Thyroid gland (tissue), 4 donors: ENCODE results near the gene CDH4.

Source experiments
- POLR2A ChIP-seq, 2 donors: fragments of 450-650 bp; IDR thresholded peaks; one replicate each; pipeline ENCODE4 v1.6.1; 2017; ENCODE audit warnings: antibody characterized with exemption in 2 of 2, mild to moderate bottlenecking in 2 of 2, moderate library complexity in 1 of 2
- TF ChIP-seq, protein P1 (sequence below), 6 experiments: fragments of 200-600 bp in 3 of 6; fragments of 450-650 bp in 3 of 6; sonication (generic) in 3 of 6; IDR thresholded peaks; one replicate each; pipeline ENCODE4 v1.5.1; 2016 to 2019; ENCODE audit warnings: antibody characterized with exemption in 6 of 6, mild to moderate bottlenecking in 2 of 6, inconsistent platforms in 1 of 6, moderate library complexity in 1 of 6

DNA sequence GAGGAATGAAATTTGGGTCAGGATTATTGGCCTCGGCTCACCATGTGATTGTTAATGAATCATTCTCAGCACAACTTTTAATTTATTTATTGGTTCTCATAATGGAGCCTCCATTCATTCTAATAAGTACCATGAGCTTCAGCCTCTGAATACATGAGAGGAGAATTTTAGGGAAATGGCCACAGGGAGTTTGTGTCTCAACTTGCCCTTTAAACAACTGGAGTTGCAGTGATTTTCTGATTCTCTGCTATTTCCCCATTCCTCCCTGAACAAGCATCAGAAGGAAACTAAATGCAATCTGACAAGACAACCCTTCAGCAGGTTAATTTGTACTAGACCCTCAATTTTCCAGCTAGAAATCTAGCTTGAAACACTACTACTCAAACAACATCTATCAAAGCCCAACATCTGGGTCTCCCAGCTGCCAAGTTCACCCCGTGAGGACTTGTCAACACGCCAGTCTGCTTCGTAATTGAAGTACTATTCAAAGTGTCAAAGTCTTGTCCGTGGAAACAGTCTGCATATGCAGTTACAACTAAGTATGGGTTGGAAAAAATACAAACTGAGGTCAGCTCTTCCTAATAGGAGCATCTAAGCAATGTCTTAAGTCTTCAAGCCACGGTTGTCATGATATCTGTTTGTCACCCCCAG is 235.4 kb downstream of the CDH4 start:
- no peak for TF ChIP-seq POLR2A (IDR thresholded peaks at IDR 0.05)
- TF ChIP-seq, protein P1, sequence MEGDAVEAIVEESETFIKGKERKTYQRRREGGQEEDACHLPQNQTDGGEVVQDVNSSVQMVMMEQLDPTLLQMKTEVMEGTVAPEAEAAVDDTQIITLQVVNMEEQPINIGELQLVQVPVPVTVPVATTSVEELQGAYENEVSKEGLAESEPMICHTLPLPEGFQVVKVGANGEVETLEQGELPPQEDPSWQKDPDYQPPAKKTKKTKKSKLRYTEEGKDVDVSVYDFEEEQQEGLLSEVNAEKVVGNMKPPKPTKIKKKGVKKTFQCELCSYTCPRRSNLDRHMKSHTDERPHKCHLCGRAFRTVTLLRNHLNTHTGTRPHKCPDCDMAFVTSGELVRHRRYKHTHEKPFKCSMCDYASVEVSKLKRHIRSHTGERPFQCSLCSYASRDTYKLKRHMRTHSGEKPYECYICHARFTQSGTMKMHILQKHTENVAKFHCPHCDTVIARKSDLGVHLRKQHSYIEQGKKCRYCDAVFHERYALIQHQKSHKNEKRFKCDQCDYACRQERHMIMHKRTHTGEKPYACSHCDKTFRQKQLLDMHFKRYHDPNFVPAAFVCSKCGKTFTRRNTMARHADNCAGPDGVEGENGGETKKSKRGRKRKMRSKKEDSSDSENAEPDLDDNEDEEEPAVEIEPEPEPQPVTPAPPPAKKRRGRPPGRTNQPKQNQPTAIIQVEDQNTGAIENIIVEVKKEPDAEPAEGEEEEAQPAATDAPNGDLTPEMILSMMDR (IDR thresholded peaks at IDR 0.05), result no peak
